Omental fat pad (tissue), 4 donors: ENCODE results near the gene IL1F10. TPM values are rescaled to one million over a fixed set of nuclear protein-coding genes. Genes with fewer than 3 reads are reported as not detected.

Experiments used
- ATAC-seq: fragments of 150-250 bp; one replicate; pipeline ENCODE4 v1.9.1; 2016; ENCODE audit warnings: mild to moderate bottlenecking, moderate library complexity; ENCODE audit not compliant: low FRiP score
- DNase-seq: peaks from one replicate; pipeline ENCODE4 v3.0.0-alpha.2; 2019; ENCODE audit warnings: low spot score
- CTCF ChIP-seq, 3 donors: fragments of 450-650 bp; IDR thresholded peaks; one replicate each; pipeline ENCODE4 v1.5.1; 2016 to 2017; ENCODE audit warnings: antibody characterized with exemption in 3 of 3, mild to moderate bottlenecking in 3 of 3, moderate library complexity in 2 of 3
- total RNA-seq, 4 donors: library from RNA; depleted of rRNA; stranded (reverse); fragments of >200 nt; gene quantifications; one replicate each; pipeline ENCODE4 v1.1.0, GENCODE V29; 2016

IL1F10 gene
- total RNA-seq, 4 donors from 2014 or later = not detected

DNA sequence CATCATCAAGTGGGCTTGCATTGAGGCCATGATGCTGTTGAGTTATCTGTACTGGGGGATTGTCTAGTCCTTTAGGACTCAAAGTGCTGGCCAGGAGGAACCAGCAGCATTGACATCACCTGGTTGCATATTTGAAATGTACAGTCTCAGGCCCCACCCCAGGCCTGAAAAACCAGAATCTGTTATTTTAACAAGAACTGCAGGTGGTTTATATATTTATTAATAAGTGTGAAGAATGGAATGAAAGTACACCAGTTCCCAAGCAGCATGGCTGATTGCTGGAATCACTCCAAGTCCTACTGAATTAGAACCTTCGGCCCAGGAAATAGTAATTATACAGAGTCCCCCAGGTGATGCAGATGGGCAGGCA is 2.8 kb downstream of the IL1F10 start:
- TF ChIP-seq CTCF (IDR thresholded peaks at IDR 0.05) = no peak
- ATAC-seq (no peak), DNase-seq (no peak)

GRCh38 chr2:113072584-113072983 is 4.8 kb downstream of the IL1F10 start:
- TF ChIP-seq CTCF (IDR thresholded peaks at IDR 0.05) = no peak
- DNase-seq = no peak
- ATAC-seq = no peak

- ATAC-seq (no peak), DNase-seq (no peak)
- TF ChIP-seq CTCF (IDR thresholded peaks at IDR 0.05) = no peak
Measured at GRCh38 chr2:113073325-113073834, 5.6 kb downstream of the IL1F10 start.

GRCh38 chr2:113075030-113075429 is 7.3 kb downstream of the IL1F10 start:
- TF ChIP-seq CTCF (IDR thresholded peaks at IDR 0.05) = no peak
- ATAC-seq = no peak

DNA sequence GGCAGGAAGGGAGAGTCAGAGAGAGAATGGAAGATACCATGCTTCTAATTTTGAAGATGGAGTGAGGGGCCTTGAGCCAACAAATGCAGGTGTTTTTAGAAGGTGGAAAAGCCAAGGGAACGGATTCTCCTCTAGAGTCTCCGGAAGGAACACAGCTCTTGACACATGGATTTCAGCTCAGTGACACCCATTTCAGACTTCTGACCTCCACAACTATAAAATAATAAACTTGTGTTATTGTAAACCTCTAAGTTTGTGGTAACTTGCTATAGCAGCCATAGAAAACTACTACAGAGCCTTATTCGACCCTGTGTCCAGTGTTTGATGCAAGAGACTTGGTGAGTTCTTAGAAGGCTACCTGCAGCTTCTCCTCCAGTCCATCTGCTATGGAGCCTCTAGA is 7.8 kb downstream of the IL1F10 start:
- ATAC-seq (no peak), DNase-seq (no peak)
- TF ChIP-seq CTCF (IDR thresholded peaks at IDR 0.05) = no peak

More at GRCh38 chr2:113075030-113075429, 7.3 kb downstream of the IL1F10 start:
- no peak for DNase-seq

- TF ChIP-seq CTCF (IDR thresholded peaks at IDR 0.05) = no peak
- DNase-seq = no peak
- no peak for ATAC-seq
Measured at GRCh38 chr2:113076954-113077669, 9.3 kb downstream of the IL1F10 start.

DNA sequence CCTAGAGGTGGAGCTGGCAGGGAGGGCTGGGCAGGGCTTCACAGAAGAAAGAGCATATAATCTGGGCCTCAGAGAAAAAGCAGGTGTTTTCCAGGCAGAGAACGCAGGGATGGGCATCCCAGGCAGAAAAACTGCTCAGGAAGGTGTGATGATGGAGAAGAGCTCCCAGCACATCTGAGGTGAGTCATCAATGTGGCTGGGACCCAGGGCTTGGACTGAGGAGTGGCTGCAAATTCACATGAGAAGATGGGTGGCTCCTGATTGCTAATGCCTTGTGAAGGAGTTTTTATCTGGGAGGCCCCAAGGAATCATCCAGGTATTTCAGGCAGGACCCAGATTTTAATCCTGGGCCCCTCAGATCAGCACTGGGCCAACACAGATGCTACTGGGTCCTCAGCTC is 10.2 kb downstream of the IL1F10 start:
- peak; percentile 39 for ATAC-seq
- no peak for TF ChIP-seq CTCF (IDR thresholded peaks at IDR 0.05)

More for the DNA sequence above, 10.2 kb downstream of the IL1F10 start:
- no peak for DNase-seq
